ENCODE results near the gene TMPRSS4. TPM values are rescaled to one million over a fixed set of nuclear protein-coding genes. Genes with fewer than 3 reads are reported as not detected.

Gene TMPRSS4
- total and polyA plus RNA-seq, 2 of the 4 experiments (the other 2 are of a cell fraction) = not detected

- H4K8ac ChIP-seq (ENCODE audit: low read depth in 2 of 2, low read length in 2 of 2) = no peak overlapping the region
Measured at GRCh38 chr11:118144301-118145268, 67.7 kb downstream of the TMPRSS4 start.

More at GRCh38 chr11:118144301-118145268, 67.7 kb downstream of the TMPRSS4 start:
- Histone ChIP-seq H2BK20ac (ENCODE audit: low read depth, low read length) (no peak overlapping the region), H3K9me3 (ENCODE audit: control insufficient read depth, insufficient read depth, low read length) (no peaks in the 10 kb centered on the region), H3K18ac (ENCODE audit: low read depth, low read length) (no peak overlapping the region), H2AK5ac (ENCODE audit: low read depth, low read length) (no peak overlapping the region), H3K56ac (ENCODE audit: extremely low read depth, insufficient read depth, low read length) (no peak overlapping the region), H3K36me3 (ENCODE audit: control insufficient read depth, insufficient read depth, low read length) (no peaks in the 10 kb centered on the region), H3K4me1 (ENCODE audit: control insufficient read depth, insufficient read depth, low read length) (no peaks in the 10 kb centered on the region), H4K5ac (ENCODE audit: low read depth, low read length) (no peak overlapping the region), H3K9ac (ENCODE audit: low read depth, low read length) (no peak overlapping the region), H3K79me1 (ENCODE audit: low read depth in 1 of 2, low read length in 2 of 2) (no peaks in the 10 kb centered on the region), H2AFZ (replicated peaks; ENCODE audit: low read length, poor library complexity) (peak overlapping the region; percentile 63), H4K20me1 (ENCODE audit: insufficient read depth, low read length) (no peaks in the 10 kb centered on the region), H3K27ac (ENCODE audit: insufficient read depth, low read length) (no peak overlapping the region), H3K14ac (replicated peaks; ENCODE audit: low read depth, low read length) (no peak overlapping the region), H2BK5ac (ENCODE audit: low read depth, low read length, poor library complexity, severe bottlenecking) (no peak overlapping the region), H3K4me3 (ENCODE audit: insufficient read depth, low read depth, low read length) (no peak overlapping the region), H3K4ac (ENCODE audit: low read depth, low read length) (no peak overlapping the region), H2AK9ac (replicated peaks; ENCODE audit: low read depth, low read length, poor library complexity) (no peak overlapping the region), H2BK15ac (ENCODE audit: low read depth, low read length) (no peak overlapping the region), H4K91ac (ENCODE audit: insufficient read depth, low read depth, low read length) (no peak overlapping the region), H2BK120ac (ENCODE audit: low read depth, low read length) (no peak overlapping the region), H3K23ac (ENCODE audit: low read depth, low read length) (no peak overlapping the region), H3K4me2 (ENCODE audit: low read depth, low read length) (no peak overlapping the region), H3K27me3 (ENCODE audit: control insufficient read depth, insufficient read depth, low read length) (peaks cover 35% of the 10 kb centered on the region), H3K9me1 (ENCODE audit: insufficient read depth, low read length) (no peaks in the 10 kb centered on the region)
- dilution Hi-C loops (cut with HindIII; ENCODE audit: low sequenced_read_pairs, unreplicated experiment) (no loop called here), in situ Hi-C loops (cut with MboI; ENCODE audit: low sequenced_read_pairs) (loop anchor here (10.0 kb wide), 1 partner anchor 210 kb away; the partner anchor contains the start of gene UBE4A), intact Hi-C loops (cut with micrococcal nuclease) (loop anchor here (1.0 to 5.0 kb wide), 5 partner anchors 27 to 423 kb away; partner anchors contain the start of gene IFT46)
- ChIA-PET CTCF (interaction anchor here (1.5 kb wide), 1 partner anchor 27 kb away, joined by 4 read pairs; no protein-coding TSS in a partner anchor), POLR2A (ENCODE audit: unreplicated experiment) (no interaction called here)
- TF ChIP-seq USF2 (IDR thresholded peaks at IDR 0.05; ENCODE audit: low read depth, low read length) (no peak), RFX5 (IDR thresholded peaks at IDR 0.05; ENCODE audit: low read depth, low read length) (no peak), RCOR1 (IDR thresholded peaks at IDR 0.05; ENCODE audit: insufficient replicate concordance, low read length) (no peak), POLR2A (IDR thresholded peaks at IDR 0.05; ENCODE audit: low read depth, low read length) (no peak)
- ATAC-seq (ENCODE audit: low read depth) (no peak), DNase-seq (no peak)
- no TSS peak for BruUV-seq (replicated peaks)
- WGBS, 2 experiments (ENCODE audit: extremely low coverage in 2 of 2, insufficient read length in 1 of 2) = 27% methylated on average over 3 of the region's 20 CpGs; no CpG with 5 or more reads in 1 of the 2 experiments

All from IMR-90 (cell line).